Prostate gland (tissue), 2 donors: ENCODE measurements around the gene C9orf43.

Experiments used
- CTCF ChIP-seq, 4 experiments: fragments of 200-600 bp in 2 of 4; fragments of 450-650 bp in 2 of 4; sonication (generic) in 2 of 4; IDR thresholded peaks; 1 replicate in 3 of 4; 2 replicates in 1 of 4; pipeline ENCODE4 v1.5.1; 2016 to 2019; ENCODE audit warnings: antibody characterized with exemption in 4 of 4, mild to moderate bottlenecking in 2 of 4, moderate library complexity in 2 of 4
- POLR2A ChIP-seq: fragments of 450-650 bp; IDR thresholded peaks from one replicate; pipeline ENCODE4 v1.6.1; 2016; ENCODE audit warnings: antibody characterized with exemption, mild to moderate bottlenecking

GRCh38 chr9:113444736-113445135 is 34.2 kb downstream of the C9orf43 start:
- TF ChIP-seq POLR2A (no peak), CTCF (IDR thresholded peaks at IDR 0.05) (no peak)
